ENCODE results near the gene KCNT2. TPM values are rescaled to one million over a fixed set of nuclear protein-coding genes. Genes with fewer than 3 reads are reported as not detected.

Gene KCNT2
- polyA plus RNA-seq, 1 donor from 2014 or later: 21.4 TPM

- Histone ChIP-seq H3K79me2 (replicated peaks; ENCODE audit: insufficient read depth, low read length) (no peaks in the 10 kb centered on the region), H4K20me1 (ENCODE audit: insufficient read depth) (no peaks in the 10 kb centered on the region), H3K27ac (ENCODE audit: low read length) (no peak overlapping the region), H2AFZ (ENCODE audit: low read depth, low read length) (no peak overlapping the region), H3K4me2 (ENCODE audit: low read length) (no peak overlapping the region), H3K9ac (ENCODE audit: low read length) (no peak overlapping the region), H3K27me3 (ENCODE audit: insufficient read depth, low read depth, low read length) (no peaks in the 10 kb centered on the region), H3F3A (ENCODE audit: insufficient read depth, low read length, poor library complexity, severe bottlenecking) (no peaks in the 10 kb centered on the region), H3K4me3 (ENCODE audit: low read length) (no peak overlapping the region), H3K36me3 (ENCODE audit: insufficient read depth, low read length) (no peaks in the 10 kb centered on the region), H3K9me2 (ENCODE audit: insufficient read depth, low read length) (no peaks in the 10 kb centered on the region), H3K9me3 (ENCODE audit: low read length) (no peaks in the 10 kb centered on the region)
- TF ChIP-seq EP300 (conservative IDR thresholded peaks at IDR 0.05; ENCODE audit: poor library complexity, severe bottlenecking) (no peak), CTCF (IDR thresholded peaks at IDR 0.05; ENCODE audit: poor library complexity, severe bottlenecking) (no peak), POLR2AphosphoS5 (IDR thresholded peaks at IDR 0.05) (no peak), RAD21 (conservative IDR thresholded peaks at IDR 0.05) (no peak), EZH2 (IDR thresholded peaks at IDR 0.05; ENCODE audit: borderline replicate concordance, insufficient read depth, low read length, poor library complexity, severe bottlenecking) (no peak), MXI1 (conservative IDR thresholded peaks at IDR 0.05; ENCODE audit: poor library complexity, severe bottlenecking) (no peak), REST (IDR thresholded peaks at IDR 0.05; ENCODE audit: borderline replicate concordance) (no peak), TAF1 (IDR thresholded peaks at IDR 0.05; ENCODE audit: low read depth) (no peak), SMC3 (conservative IDR thresholded peaks at IDR 0.05; ENCODE audit: poor library complexity) (no peak)
These were observed 301.8 kb downstream of the KCNT2 start for GRCh38 chr1:196306421-196306820.

GRCh38 chr1:196305216-196305615, 303.0 kb downstream of the KCNT2 start:
- Histone ChIP-seq H4K20me1 (ENCODE audit: insufficient read depth) (no peaks in the 10 kb centered on the region), H3F3A (ENCODE audit: insufficient read depth, low read length, poor library complexity, severe bottlenecking) (no peaks in the 10 kb centered on the region)
- no peak for TF ChIP-seq CTCF (IDR thresholded peaks at IDR 0.05; ENCODE audit: poor library complexity, severe bottlenecking)
- no peak for TF ChIP-seq RAD21 (conservative IDR thresholded peaks at IDR 0.05)
- TF ChIP-seq EZH2 (IDR thresholded peaks at IDR 0.05; ENCODE audit: borderline replicate concordance, insufficient read depth, low read length, poor library complexity, severe bottlenecking): no peak
- TF ChIP-seq SMC3 (conservative IDR thresholded peaks at IDR 0.05; ENCODE audit: poor library complexity): no peak
- TF ChIP-seq POLR2AphosphoS5 (IDR thresholded peaks at IDR 0.05): no peak
- no peak for TF ChIP-seq MXI1 (conservative IDR thresholded peaks at IDR 0.05; ENCODE audit: poor library complexity, severe bottlenecking)
- no peak for TF ChIP-seq TAF1 (IDR thresholded peaks at IDR 0.05; ENCODE audit: low read depth)
- no peak for TF ChIP-seq EP300 (conservative IDR thresholded peaks at IDR 0.05; ENCODE audit: poor library complexity, severe bottlenecking)
- TF ChIP-seq REST (IDR thresholded peaks at IDR 0.05; ENCODE audit: borderline replicate concordance): no peak

More at GRCh38 chr1:196305216-196305615, 303.0 kb downstream of the KCNT2 start:
- Histone ChIP-seq H2AFZ (ENCODE audit: low read depth, low read length) (no peak overlapping the region), H3K9ac (ENCODE audit: low read length) (no peak overlapping the region), H3K9me3 (ENCODE audit: low read length) (no peaks in the 10 kb centered on the region), H3K27me3 (ENCODE audit: insufficient read depth, low read depth, low read length) (no peaks in the 10 kb centered on the region), H3K27ac (ENCODE audit: low read length) (no peak overlapping the region), H3K79me2 (replicated peaks; ENCODE audit: insufficient read depth, low read length) (no peaks in the 10 kb centered on the region), H3K9me2 (ENCODE audit: insufficient read depth, low read length) (no peaks in the 10 kb centered on the region), H3K4me2 (ENCODE audit: low read length) (no peak overlapping the region), H3K4me3 (ENCODE audit: low read length) (no peak overlapping the region), H3K36me3 (ENCODE audit: insufficient read depth, low read length) (no peaks in the 10 kb centered on the region)

Data from neural cell (in vitro differentiated cells).